GM13976 (cell line): ENCODE data around the gene RBM15B.

Experiments
- DNase-seq: peaks from one replicate; pipeline ENCODE4 v3.0.0; 2012; ENCODE audit warnings: low spot score
- in situ Hi-C: fragments of 300-500 bp; cut with MboI; formaldehyde crosslinking; loops from one replicate; pipeline ENCODE4 v1.12.0; 2022; ENCODE audit warnings: low sequenced_read_pairs, mixed read lengths, inconsistent platforms; ENCODE audit not compliant: unreplicated experiment
- TF ChIP-seq, protein P1 (sequence below): IDR thresholded peaks from 2 replicates; pipeline ENCODE4 v1.5.1; 2012; ENCODE audit warnings: borderline replicate concordance, mild to moderate bottlenecking; ENCODE audit not compliant: insufficient read depth; ENCODE audit errors: extremely low read depth, missing control alignments, control extremely low read depth

RBM15B gene

DNA sequence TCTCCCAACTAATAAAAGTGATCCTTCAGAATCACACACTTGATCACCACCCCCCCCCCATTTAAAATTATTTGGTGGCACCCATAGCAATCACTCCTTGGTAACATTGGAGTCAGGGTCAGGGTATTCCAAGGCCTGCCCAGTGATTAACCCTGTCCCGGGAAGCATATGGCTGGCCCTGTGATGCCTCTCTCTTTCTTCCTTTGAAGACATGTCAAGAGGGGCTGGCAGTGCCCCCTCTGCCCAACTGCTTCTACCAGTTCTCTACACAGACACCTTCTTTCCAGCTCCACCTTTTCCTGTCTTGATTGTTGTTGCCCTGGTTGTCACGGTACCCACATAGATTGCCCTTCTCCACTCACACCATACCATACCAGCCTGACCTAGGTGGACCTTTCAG is 36.9 kb upstream of the RBM15B start:
- in situ Hi-C loops: loop anchor here (25.0 kb wide), 1 partner anchor 392 kb away; no protein-coding TSS in a partner anchor
- DNase-seq: no peak
- TF ChIP-seq, protein P1, sequence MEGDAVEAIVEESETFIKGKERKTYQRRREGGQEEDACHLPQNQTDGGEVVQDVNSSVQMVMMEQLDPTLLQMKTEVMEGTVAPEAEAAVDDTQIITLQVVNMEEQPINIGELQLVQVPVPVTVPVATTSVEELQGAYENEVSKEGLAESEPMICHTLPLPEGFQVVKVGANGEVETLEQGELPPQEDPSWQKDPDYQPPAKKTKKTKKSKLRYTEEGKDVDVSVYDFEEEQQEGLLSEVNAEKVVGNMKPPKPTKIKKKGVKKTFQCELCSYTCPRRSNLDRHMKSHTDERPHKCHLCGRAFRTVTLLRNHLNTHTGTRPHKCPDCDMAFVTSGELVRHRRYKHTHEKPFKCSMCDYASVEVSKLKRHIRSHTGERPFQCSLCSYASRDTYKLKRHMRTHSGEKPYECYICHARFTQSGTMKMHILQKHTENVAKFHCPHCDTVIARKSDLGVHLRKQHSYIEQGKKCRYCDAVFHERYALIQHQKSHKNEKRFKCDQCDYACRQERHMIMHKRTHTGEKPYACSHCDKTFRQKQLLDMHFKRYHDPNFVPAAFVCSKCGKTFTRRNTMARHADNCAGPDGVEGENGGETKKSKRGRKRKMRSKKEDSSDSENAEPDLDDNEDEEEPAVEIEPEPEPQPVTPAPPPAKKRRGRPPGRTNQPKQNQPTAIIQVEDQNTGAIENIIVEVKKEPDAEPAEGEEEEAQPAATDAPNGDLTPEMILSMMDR: no peak

DNA sequence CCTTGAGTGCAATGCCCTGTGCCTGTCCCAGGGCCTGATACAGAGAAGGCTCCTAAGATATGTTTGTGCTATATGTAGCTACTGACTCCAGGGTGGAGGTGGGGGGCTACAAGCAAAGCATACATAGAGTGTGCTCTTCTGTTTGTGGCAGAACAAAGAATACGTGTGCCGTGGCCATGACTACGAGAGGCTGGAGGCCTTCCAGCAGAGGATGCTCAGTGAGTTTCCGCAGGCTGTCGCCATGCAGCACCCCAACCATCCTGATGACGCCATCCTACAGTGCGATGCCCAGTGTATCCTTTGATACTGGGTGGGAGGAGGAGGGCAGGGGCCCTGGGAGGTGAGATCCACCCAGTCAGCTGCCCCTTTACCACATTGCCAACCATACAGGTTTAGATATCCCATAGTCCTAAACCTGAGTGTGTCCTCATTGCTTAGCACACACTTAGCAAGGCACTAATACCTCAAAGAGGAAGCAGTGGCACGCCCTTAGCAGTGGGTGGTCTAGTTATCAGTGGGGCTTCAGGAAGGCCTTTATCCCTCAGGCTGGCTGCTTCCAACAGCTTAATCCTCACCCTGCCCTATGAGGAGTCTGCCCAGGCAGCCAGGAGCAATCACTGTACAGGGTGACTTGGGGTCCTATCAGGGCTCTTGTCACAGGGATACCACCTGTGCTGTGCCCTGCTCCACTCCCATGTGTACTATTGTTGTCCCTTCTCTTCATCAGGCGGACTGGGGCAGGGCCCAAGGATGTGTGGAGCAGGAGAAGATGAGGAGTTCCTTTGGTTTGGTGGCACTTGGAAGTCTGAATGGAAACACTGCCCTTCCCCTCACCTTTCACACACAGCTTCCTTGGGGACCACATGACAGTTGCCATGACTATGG is 36.1 kb upstream of the RBM15B start:
- in situ Hi-C loops: loop anchor here (25.0 kb wide), 1 partner anchor 393 kb away; no protein-coding TSS in a partner anchor
- TF ChIP-seq, protein P1: no peak
- DNase-seq: no peak

DNA sequence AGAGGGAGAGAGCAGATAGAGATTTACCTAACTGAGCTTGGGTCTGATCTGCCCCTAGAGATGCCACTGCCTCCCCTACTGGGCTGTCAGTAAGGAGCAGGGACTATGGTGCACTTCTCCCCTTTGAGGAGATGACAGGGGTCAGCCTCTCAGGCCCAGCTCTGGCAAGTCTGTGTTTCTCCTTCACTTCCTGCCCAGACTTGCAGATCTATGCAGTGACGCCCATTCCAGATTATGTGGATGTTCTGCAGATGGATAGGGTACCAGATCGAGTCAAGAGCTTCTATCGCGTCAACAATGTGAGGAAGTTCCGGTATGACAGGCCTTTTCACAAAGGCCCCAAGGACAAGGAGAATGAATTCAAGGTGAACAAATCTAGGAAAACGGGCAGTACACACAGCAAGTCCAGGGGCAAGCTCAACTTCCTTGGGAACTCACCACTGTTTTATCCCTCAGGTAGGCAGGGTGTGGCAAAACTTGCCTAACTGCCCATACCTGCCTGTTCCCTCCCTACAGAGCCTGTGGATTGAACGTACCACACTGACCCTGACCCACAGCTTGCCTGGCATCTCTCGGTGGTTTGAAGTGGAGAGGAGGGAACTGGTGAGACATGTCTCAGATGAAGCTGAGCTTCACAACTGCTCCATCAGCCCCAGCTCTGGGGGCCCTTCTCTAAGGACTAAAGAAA is 35.0 kb upstream of the RBM15B start:
- DNase-seq: no peak
- TF ChIP-seq, protein P1: no peak
- in situ Hi-C loops: loop anchor here (25.0 kb wide), 1 partner anchor 394 kb away; no protein-coding TSS in a partner anchor

DNA sequence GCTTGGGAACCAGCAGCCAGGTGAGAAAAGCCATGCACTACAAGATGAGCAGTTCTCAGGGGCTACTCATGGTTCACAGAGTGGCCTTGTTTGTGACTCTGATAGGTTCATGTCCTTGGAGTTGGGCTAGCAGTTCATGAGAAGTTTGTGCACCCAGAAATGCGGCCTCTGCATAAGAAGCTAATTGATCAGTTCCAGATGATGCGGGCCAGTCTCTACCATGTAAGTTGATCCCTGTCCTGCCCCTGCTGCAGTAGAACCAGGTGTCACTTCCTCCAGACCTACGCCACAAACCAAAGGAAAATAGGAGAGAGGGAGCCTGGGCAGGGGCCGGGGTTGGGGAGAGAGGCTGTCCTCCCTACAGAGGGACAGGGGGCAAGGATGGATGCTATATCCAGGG is 33.2 kb upstream of the RBM15B start:
- TF ChIP-seq, protein P1: no peak
- DNase-seq: no peak
- in situ Hi-C loops: loop anchor here (25.0 kb wide), 1 partner anchor 396 kb away; no protein-coding TSS in a partner anchor

DNA sequence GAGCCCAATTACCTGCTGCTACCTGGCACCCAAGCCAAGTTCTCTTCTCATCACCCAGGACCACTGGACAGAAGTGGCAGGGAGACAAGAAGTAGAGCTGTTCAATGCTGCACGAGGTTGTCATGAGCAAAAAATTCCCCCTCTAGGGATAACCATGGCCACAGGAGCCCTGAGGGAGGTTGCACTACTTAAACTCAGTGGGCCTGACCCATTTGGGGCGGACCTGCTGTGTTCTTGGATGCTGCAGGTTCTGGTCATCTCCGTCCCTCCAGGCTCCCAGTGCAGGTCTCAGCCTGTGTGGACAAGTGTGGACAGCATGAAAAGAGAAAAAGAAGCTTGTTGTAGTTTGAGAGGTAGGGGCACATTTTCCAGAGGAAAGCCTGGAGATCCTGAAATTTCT is 32.1 kb upstream of the RBM15B start:
- TF ChIP-seq, protein P1: no peak
- no peak for DNase-seq
- in situ Hi-C loops: loop anchor here (25.0 kb wide), 1 partner anchor 397 kb away; no protein-coding TSS in a partner anchor

DNA sequence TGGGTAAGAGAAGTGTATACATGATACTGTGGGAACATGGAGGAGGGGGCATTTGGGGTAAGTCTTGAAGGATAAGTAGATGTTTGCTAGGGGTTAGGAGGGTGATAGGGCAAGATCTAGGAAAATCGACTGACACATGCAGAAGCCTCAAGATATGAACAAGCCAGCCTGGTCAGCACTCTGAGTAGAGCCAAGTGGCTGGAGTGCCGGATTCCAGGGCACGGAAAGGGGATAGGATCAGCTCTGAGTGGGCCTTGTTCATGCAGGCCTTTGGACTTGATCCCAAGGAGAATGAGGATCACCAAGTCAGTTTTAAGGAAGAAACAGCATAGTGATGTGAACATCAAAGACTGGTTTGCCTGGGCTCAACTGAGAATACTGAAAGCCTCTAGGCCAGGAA is 30.3 kb upstream of the RBM15B start:
- DNase-seq: no peak
- in situ Hi-C loops: loop anchor here (25.0 kb wide), 1 partner anchor 399 kb away; no protein-coding TSS in a partner anchor
- TF ChIP-seq, protein P1: no peak
